Gastroesophageal sphincter (tissue), 3 donors: ENCODE results near the gene PTPN5.

ENCODE experiments used
- POLR2A ChIP-seq, 2 donors: fragments of 450-650 bp; IDR thresholded peaks; one replicate each; pipeline ENCODE4 v1.6.1; 2017; ENCODE audit warnings: antibody characterized with exemption in 2 of 2, mild to moderate bottlenecking in 2 of 2, moderate library complexity in 1 of 2
- TF ChIP-seq, protein P1 (sequence below), 4 experiments: fragments of 200-600 bp in 2 of 4; fragments of 450-650 bp in 2 of 4; sonication (generic) in 1 of 4; IDR thresholded peaks; one replicate each; pipeline ENCODE4 v1.5.1; 2017 to 2019; ENCODE audit warnings: antibody characterized with exemption in 4 of 4, mild to moderate bottlenecking in 2 of 4, moderate library complexity in 2 of 4

DNA sequence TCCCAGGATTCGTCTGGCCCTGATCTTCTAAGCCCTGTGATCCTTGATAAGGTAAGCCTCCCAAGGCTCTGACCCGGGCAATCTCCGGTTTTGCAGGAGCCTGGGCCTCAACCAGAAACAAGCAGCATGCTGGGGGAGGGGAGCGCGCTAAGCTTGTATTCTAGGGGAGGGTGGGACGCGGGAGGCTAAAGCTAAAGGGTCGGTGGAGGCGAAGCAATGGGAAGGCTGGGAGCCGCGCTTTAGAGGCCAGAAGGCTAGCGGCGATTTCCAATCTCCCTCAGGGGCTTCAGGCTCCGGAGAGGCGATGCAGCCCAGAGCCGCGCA, 753 bp downstream of the PTPN5 start:
- TF ChIP-seq, protein P1, sequence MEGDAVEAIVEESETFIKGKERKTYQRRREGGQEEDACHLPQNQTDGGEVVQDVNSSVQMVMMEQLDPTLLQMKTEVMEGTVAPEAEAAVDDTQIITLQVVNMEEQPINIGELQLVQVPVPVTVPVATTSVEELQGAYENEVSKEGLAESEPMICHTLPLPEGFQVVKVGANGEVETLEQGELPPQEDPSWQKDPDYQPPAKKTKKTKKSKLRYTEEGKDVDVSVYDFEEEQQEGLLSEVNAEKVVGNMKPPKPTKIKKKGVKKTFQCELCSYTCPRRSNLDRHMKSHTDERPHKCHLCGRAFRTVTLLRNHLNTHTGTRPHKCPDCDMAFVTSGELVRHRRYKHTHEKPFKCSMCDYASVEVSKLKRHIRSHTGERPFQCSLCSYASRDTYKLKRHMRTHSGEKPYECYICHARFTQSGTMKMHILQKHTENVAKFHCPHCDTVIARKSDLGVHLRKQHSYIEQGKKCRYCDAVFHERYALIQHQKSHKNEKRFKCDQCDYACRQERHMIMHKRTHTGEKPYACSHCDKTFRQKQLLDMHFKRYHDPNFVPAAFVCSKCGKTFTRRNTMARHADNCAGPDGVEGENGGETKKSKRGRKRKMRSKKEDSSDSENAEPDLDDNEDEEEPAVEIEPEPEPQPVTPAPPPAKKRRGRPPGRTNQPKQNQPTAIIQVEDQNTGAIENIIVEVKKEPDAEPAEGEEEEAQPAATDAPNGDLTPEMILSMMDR (IDR thresholded peaks at IDR 0.05), result no peak
- no peak for TF ChIP-seq POLR2A (IDR thresholded peaks at IDR 0.05)
